Middle frontal gyrus (tissue), 1 donor: ENCODE results near the gene PTPDC1.

Experiments used
- DNase-seq: peaks from one replicate; pipeline ENCODE4 v3.0.0-alpha.2; 2015; ENCODE audit warnings: low spot score; ENCODE audit errors: extremely low spot score

PTPDC1 gene

GRCh38 chr9:94140791-94141790 is 56.8 kb downstream of the PTPDC1 start:
- no peak for DNase-seq

DNA sequence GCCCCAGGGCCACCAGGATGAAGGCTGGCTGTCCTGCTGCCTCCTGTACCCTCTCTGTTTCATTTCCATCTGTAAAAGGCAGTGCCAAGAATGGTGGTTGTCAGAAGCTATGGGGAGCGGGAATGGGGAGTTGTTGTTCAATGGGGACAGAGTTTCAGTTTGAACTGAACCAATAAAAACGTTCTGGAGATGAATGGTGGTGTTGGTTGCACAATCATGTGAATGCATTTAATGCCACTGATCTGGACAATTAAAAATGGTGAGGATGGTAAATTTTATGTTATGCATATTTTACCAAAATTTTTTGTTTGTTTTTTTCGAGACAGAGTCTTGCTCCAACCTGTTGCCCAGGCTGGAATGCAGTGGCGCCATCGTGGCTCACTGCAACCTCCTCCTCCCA is 58.1 kb downstream of the PTPDC1 start:
- no peak for DNase-seq

- DNase-seq: no peak
Measured at GRCh38 chr9:94144394-94144793, 60.1 kb downstream of the PTPDC1 start.

DNA sequence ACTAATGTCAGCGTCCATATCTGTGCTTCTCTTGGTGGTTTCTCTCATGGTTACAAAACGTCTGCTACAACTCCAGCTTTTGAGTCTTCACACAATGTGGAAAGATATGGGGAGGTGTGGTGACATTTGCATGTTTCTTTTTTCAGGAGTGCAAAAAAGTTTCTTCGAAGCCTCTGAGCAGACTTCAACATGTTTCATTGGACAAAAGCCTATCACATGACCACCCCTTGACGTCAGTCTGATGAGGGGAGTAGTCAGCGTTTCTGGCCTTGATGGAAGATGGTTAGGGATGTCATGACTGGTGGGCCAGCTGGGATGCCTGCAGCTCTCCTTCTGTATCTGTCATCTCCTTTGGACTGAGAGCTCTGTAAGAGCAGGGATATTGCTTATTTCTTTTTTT is 61.4 kb downstream of the PTPDC1 start:
- no peak for DNase-seq

DNA sequence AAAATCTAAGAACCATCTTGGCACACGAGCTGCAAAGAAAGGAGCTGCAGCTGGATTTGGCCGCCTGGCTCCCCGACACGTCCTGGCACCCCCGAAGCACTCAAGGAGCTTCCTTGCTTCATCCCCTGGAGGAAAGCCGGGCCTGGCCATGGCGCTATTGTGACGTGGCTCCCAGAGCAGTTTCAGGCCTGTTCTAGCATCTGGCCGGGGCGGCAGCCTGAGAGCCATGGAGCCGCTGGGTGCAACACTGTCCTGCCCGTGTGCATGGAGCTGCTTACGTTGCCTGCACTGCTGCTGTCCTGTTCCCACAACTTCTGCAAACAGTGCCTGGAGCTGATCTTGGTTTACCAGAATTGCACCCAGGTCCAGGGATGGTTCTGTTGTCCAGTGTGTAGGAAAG is 63.5 kb downstream of the PTPDC1 start:
- DNase-seq: no peak

DNA sequence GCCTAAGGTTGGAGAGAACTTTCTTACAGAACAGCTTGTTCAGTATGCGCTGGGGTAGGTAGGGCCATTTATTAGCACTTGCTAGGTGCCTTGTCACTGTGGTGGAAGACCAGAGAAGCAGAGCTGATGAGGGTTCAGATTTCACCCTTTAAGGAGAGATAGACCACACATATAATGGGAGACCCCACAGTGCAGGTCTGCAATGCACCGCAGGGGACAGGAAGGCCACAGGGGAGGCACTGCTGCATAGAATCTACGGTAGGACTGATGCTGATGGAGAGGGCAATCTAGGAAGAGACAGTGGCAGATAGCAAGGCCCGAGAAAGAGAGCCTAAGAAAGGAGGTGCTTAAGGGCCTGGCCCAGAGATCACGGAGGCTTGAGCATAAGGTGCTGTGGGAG is 64.2 kb downstream of the PTPDC1 start:
- no peak for DNase-seq

- no peak for DNase-seq
Measured at GRCh38 chr9:94149696-94150095, 65.4 kb downstream of the PTPDC1 start.

GRCh38 chr9:94150279-94150828 is 66.1 kb downstream of the PTPDC1 start:
- no peak for DNase-seq

GRCh38 chr9:94150890-94151650 is 66.8 kb downstream of the PTPDC1 start:
- DNase-seq: no peak

GRCh38 chr9:94153905-94154304 is 69.6 kb downstream of the PTPDC1 start:
- no peak for DNase-seq

- no peak for DNase-seq
Measured at GRCh38 chr9:94156348-94157049, 72.2 kb downstream of the PTPDC1 start.

GRCh38 chr9:94157050-94157801 is 73.0 kb downstream of the PTPDC1 start:
- DNase-seq: no peak
